GM12878 (cell line): Measurements from ENCODE around the gene PADI1. TPM values are rescaled to one million over a fixed set of nuclear protein-coding genes. Genes with fewer than 3 reads are reported as not detected.

Source experiments
- ATAC-seq: fragments of 200-7000 bp; cut with Tn5 transposase; 3 replicates; pipeline ENCODE4 v1.9.1; 2020; ENCODE audit warnings: mild to moderate bottlenecking, moderate library complexity
- BruUV-seq: library from RNA; stranded (reverse); fragments of 400-500 nt; replicated peaks from 2 replicates; lab custom pipeline; 2021; lab: Mats Ljungman, UMichigan
- CTCF ChIA-PET: fragments of 300-600 bp; sonication (Branson Sonifier 250); formaldehyde crosslinking; extraction: SDS; loops from one replicate; lab custom pipeline; 2021; ENCODE audit warnings: inconsistent platforms; lab: Yijun Ruan, JAX
- POLR2A ChIA-PET: fragments of 350-600 bp; formaldehyde crosslinking; extraction: SDS; loops from one replicate; lab custom pipeline; 2021; ENCODE audit warnings: inconsistent platforms; lab: Charles Lee
- RAD21 ChIA-PET: fragments of 300-600 bp; sonication (Branson Sonifier 250); formaldehyde crosslinking; loops from one replicate; lab custom pipeline; 2023; ENCODE audit warnings: antibody characterized with exemption; ENCODE audit not compliant: unreplicated experiment; lab: Charles Lee
- SMC1A ChIA-PET: fragments of 300-600 bp; sonication (Branson Sonifier 250); formaldehyde crosslinking; loops from one replicate; lab custom pipeline; 2023; ENCODE audit not compliant: unreplicated experiment, uncharacterized antibody; lab: Charles Lee
- DNase-seq: peaks from one replicate; pipeline ENCODE4 v3.0.0-alpha.2; 2011; ENCODE audit warnings: low read depth, low spot score
- FAIRE-seq: peaks from 3 replicates; lab custom pipeline; 2011; peaks lifted over from hg19 to GRCh38; lab: Jason Lieb, UNC
- H2AFZ ChIP-seq: 2 replicates; pipeline ENCODE4 v1.6.0; 2011; ENCODE audit warnings: low read depth, low read length, control low read depth; ENCODE audit not compliant: control insufficient read depth
- H3K27ac ChIP-seq: 2 replicates; pipeline ENCODE4 v1.5.1; 2011; ENCODE audit warnings: control low read depth; ENCODE audit not compliant: control insufficient read depth, insufficient read depth
- H3K27me3 ChIP-seq, 2 experiments: replicated peaks in 1 of 2; 2 replicates each; pipeline versions ENCODE4 v1.6.0 to v1.6.1; 2011; ENCODE audit warnings: low read length in 1 of 2; ENCODE audit not compliant: control insufficient read depth in 2 of 2, insufficient read depth in 2 of 2
- H3K36me3 ChIP-seq, 2 experiments: 2 replicates each; pipeline ENCODE4 v1.5.1; 2011; ENCODE audit warnings: low read length in 1 of 2; ENCODE audit not compliant: control insufficient read depth in 2 of 2, insufficient read depth in 2 of 2
- H3K4me1 ChIP-seq: 2 replicates; pipeline ENCODE4 v1.6.1; 2011; ENCODE audit warnings: mild to moderate bottlenecking, low read length, moderate library complexity, mixed read lengths; ENCODE audit not compliant: control insufficient read depth, insufficient read depth
- H3K4me2 ChIP-seq: 2 replicates; pipeline ENCODE4 v1.6.0; 2011; ENCODE audit warnings: control low read depth; ENCODE audit not compliant: control insufficient read depth, insufficient read depth
- H3K4me3 ChIP-seq: fragments of 200-600 bp; sonication (generic); 2 replicates; pipeline ENCODE4 v1.5.1; 2016
- H3K79me2 ChIP-seq: 2 replicates; pipeline ENCODE4 v1.6.0; 2011; ENCODE audit warnings: low read length; ENCODE audit not compliant: control insufficient read depth, insufficient read depth
- H3K9ac ChIP-seq: 2 replicates; pipeline ENCODE4 v1.8.0; 2011; ENCODE audit warnings: low read length, control low read depth, mixed read lengths; ENCODE audit not compliant: control insufficient read depth, insufficient read depth
- H3K9me3 ChIP-seq: replicated peaks from 3 replicates; pipeline ENCODE4 v1.5.1; 2011; ENCODE audit warnings: mild to moderate bottlenecking, low read length; ENCODE audit not compliant: control insufficient read depth, insufficient read depth
- H4K20me1 ChIP-seq: 2 replicates; pipeline ENCODE4 v1.6.0; 2011; ENCODE audit not compliant: control insufficient read depth, insufficient read depth
- CHD4 ChIP-seq: fragments of 200-600 bp; sonication (generic); IDR thresholded peaks from 2 replicates; pipeline ENCODE4 v1.6.1; 2016; ENCODE audit warnings: mild to moderate bottlenecking
- CUX1 ChIP-seq: IDR thresholded peaks from 2 replicates; pipeline ENCODE4 v1.6.1; 2012; ENCODE audit warnings: improper control_type of control experiment, low read depth, low read length; ENCODE audit not compliant: insufficient replicate concordance
- IKZF1 ChIP-seq: fragments of 450-650 bp; conservative IDR thresholded peaks from 2 replicates; pipeline ENCODE4 v1.6.1; 2017; ENCODE audit warnings: antibody characterized with exemption, mild to moderate bottlenecking
- LARP7 ChIP-seq: fragments of 450-650 bp; IDR thresholded peaks from 2 replicates; pipeline ENCODE4 v1.6.1; 2017; ENCODE audit warnings: mild to moderate bottlenecking
- PRDM15 ChIP-seq: fragments of 450-650 bp; formaldehyde crosslinking; IDR thresholded peaks from 2 replicates; pipeline ENCODE4 v1.4.0; 2020; ENCODE audit warnings: mild to moderate bottlenecking, moderate library complexity
- SMAD1 ChIP-seq: fragments of 450-650 bp; IDR thresholded peaks from 2 replicates; pipeline ENCODE4 v1.6.1; 2018; ENCODE audit warnings: mild to moderate bottlenecking, low read depth; ENCODE audit not compliant: partially characterized antibody
- TBL1XR1 ChIP-seq: IDR thresholded peaks from 2 replicates; pipeline ENCODE4 v1.6.1; 2012; ENCODE audit warnings: low read depth, low read length, improper control_type of control experiment
- ZBTB40 ChIP-seq: fragments of 450-650 bp; IDR thresholded peaks from 2 replicates; pipeline ENCODE4 v1.6.1; 2016; ENCODE audit warnings: mild to moderate bottlenecking, moderate library complexity, borderline replicate concordance
- WGBS: methylation state at CpG from one replicate; pipeline ENCODE4 v1.1.6; 2016; ENCODE audit warnings: low lambda C conversion rate; ENCODE audit not compliant: insufficient replicate concordance, insufficient coverage; ENCODE audit errors: missing lambda C conversion rate; 5-methylcytosine and 5-hydroxymethylcytosine counted together
- in situ Hi-C: fragments of 300-500 bp; cut with MboI; formaldehyde crosslinking; loops from 9 replicates; pipeline ENCODE4 v1.14.3; 2018; ENCODE audit warnings: mixed read lengths
- intact Hi-C: fragments of 100-400 bp; cut with micrococcal nuclease; formaldehyde crosslinking; loops from one replicate; pipeline ENCODE4 v1.14.2; 2022; ENCODE audit not compliant: unreplicated experiment
- polyA plus RNA-seq, 11 experiments: library from polyadenylated mRNA; depleted of rRNA in 4 of 11; unstranded in 6 of 11; stranded (reverse) in 5 of 11; fragments of >200 nt; fragmentation: Nextera tagmentation in 4 of 11; fragmentation: Illumina TruSeq in 1 of 11; extraction: Ambion mirVana in 4 of 11; extraction: Trizol in 1 of 11; gene quantifications; 1 replicate in 1 of 11; 2 replicates in 10 of 11; pipeline versions ENCODE4 v1.2.1 to v1.2.3, GENCODE V29; 2011 to 2016; ENCODE audit warnings: inconsistent platforms in 2 of 11, missing spikeins in 2 of 11, low read depth in 1 of 11
- total RNA-seq, 4 experiments: library from RNA; depleted of rRNA in 3 of 4; stranded (reverse); fragments of >200 nt in 3 of 4; fragmentation: Illumina TruSeq in 1 of 4; extraction: Trizol in 1 of 4; gene quantifications; 2 replicates each; pipeline versions ENCODE4 v1.2.1 to v1.2.3, GENCODE V29; 2013 to 2021

The PADI1 gene
- total and polyA plus RNA-seq, 10 of the 15 experiments (the other 5 are each of a cell fraction or from before 2014, with no cell fraction given) = 0.05 TPM; not detected in 9

- no peak for TF ChIP-seq ZBTB40
- TF ChIP-seq SMAD1 = no peak
- TF ChIP-seq CHD4 = no peak
- no peak for TF ChIP-seq TBL1XR1
Observed at GRCh38 chr1:17264470-17264869, 59.5 kb downstream of the PADI1 start (continued).

- Histone ChIP-seq H2AFZ (no peak overlapping the region), H3K4me1 (no peaks in the 10 kb centered on the region), H3K36me3 (no peaks in the 10 kb centered on the region), H3K9ac (no peak overlapping the region), H3K9me3 (no peaks in the 10 kb centered on the region), H3K4me2 (no peak overlapping the region), H3K79me2 (no peaks in the 10 kb centered on the region), H3K27ac (no peak overlapping the region), H3K27me3 (no peaks in the 10 kb centered on the region), H3K4me3 (no peak overlapping the region), H4K20me1 (no peaks in the 10 kb centered on the region)
- ATAC-seq (no peak), DNase-seq (no peak), FAIRE-seq (no peak)
- 73% methylated on average over 2 of the region's 2 CpGs for WGBS
- POLR2A ChIA-PET = no interaction called here
- SMC1A ChIA-PET = no interaction called here
- RAD21 ChIA-PET = no interaction called here
- CTCF ChIA-PET = no interaction called here
- no TSS peak for BruUV-seq
- in situ Hi-C loops (no loop called here), intact Hi-C loops (no loop called here)
- TF ChIP-seq LARP7 (no peak), IKZF1 (no peak), CUX1 (no peak), PRDM15 (CRISPR knock-in tag) (no peak)
Observed at GRCh38 chr1:17265162-17265561, 60.2 kb downstream of the PADI1 start.
